Fibroblast of skin of scalp (primary cell): Measurements from ENCODE around the gene SAP25.
"Not testable (repeated sequence)": the region's sequence is repeated elsewhere in the genome, so short reads cannot be mapped to it uniquely, and the experiment has no call there.

ENCODE experiments used
- DNase-seq: peaks from one replicate; pipeline ENCODE4 v3.0.0-alpha.2; 2013

SAP25 gene

DNA sequence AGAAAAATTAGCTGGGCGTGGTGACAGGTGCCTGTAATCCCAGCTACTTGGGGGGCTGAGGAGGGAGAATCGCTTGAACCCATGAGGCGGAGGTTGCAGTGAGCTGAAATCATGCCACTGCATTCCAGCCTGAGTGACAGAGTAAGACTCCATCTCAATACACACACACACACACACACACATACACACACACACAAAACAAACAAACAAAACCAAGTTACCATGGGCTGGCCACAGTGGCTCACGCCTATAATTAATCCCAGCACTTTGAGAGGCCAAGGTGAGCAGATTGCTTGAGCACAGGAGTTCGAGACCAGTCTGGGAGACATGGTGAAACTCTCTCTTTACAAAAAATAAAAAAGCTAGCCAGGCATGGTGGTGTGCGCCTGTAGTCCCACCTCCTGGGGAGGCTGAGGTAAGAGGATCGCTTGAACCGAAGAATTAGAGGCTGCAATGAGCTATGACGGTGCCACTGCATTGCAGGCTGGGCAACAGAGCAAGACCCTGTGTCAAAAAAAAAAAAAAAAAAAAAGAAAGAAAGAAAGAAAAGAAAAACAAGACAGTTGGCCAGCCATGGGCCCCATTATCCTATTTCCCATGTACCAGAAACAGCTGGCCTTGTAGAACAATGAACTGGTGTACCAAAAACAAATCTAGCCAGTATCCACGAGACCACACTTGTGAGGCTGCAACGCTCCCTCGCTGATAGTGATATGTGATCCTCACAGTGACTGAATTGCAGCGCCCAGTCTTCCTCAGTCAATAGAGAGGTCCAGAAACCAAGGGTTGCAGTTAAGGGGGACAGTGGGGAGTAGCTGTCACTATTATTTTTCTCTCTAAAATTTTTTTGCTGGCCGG, 41.3 kb downstream of the SAP25 start:
- DNase-seq = no peak

DNA sequence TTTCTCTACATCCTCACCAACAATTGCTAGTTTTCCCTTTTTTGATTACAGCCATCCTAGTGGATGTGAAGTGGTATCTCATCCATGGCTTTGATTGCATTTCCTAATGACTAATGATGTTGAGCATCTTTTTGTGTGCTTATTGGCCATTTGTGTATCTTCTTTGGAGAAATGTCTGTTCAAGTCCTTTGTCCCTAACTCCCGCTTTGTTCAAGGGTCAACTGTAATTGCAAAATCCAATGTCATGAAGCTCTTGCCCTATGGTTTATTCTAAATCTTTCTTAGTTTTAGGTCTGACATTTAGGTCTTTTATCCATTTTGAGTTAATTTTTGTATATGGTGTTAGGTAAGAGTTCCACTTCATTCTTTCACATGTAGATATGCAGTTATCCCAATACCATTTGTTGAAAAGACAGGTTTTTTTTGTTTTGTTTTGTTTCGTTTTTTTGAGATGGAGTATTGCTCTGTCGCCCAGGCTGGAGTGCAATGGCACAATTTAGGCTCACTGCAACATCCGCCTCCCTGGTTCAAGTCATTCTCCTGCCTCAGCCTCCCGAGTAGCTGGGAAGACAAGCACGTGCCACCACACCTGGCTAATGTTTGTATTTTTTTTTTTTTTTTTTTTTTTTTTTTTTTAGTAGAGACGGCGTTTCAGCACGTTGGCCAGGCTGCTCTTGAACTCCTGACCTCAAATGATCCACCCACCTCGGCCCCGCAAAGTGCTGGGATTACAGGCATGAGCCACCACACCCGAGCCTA, 45.4 kb downstream of the SAP25 start:
- not testable (repeated sequence) for DNase-seq

DNA sequence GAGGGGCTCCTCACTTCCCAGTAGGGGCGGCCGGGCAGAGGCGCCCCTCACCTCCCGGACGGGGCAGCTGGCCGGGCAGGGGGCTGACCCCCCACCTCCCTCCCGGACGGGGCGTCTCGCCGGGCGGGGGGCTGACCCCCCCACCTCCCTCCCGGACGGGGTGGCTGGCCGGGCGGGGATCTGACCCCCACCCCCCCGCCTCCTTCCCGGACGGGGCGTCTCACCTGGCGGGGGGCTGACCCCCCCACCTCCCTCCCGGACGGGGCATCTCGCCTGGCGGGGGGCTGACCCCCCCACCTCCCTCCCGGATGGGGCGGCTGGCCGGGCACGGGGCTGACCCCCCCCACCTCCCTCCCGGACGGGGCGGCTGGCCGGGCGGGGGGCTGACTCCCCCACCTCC, 50.5 kb downstream of the SAP25 start:
- not testable (repeated sequence) for DNase-seq
